Measurements from ENCODE around the gene CENPK. TPM values are rescaled to one million over a fixed set of nuclear protein-coding genes. Genes with fewer than 3 reads are reported as not detected.

Gene CENPK
- total RNA-seq, 1 donor from 2014 or later, result 134 TPM

GRCh38 chr5:65474130-65474711 lies 88.7 kb downstream of the CENPK start:
- Histone ChIP-seq H2AFZ (replicated peaks) (no peak overlapping the region), H3F3A (ENCODE audit: low read depth) (no peaks in the 10 kb centered on the region), H3K9ac (no peak overlapping the region), H3K79me2 (ENCODE audit: low read depth) (no peaks in the 10 kb centered on the region), H3K36me3 (no peaks in the 10 kb centered on the region), H3K4me2 (no peak overlapping the region), H3K4me3 (no peak overlapping the region), H3K27me3 (no peaks in the 10 kb centered on the region), H4K20me1 (ENCODE audit: low read depth) (no peaks in the 10 kb centered on the region), H3K9me3 (ENCODE audit: low read depth) (no peaks in the 10 kb centered on the region), H3K27ac (no peak overlapping the region), H3K4me1 (no peaks in the 10 kb centered on the region)
- Mint-ChIP-seq H3K27ac (no peak overlapping the region), H3K36me3 (no peaks in the 10 kb centered on the region), H3K9me3 (no peaks in the 10 kb centered on the region), H3K4me3 (no peak overlapping the region), H3K27me3 (ENCODE audit: insufficient read depth, low read depth) (no peaks in the 10 kb centered on the region), H3K4me1 (no peaks in the 10 kb centered on the region)
- DNase-seq (ENCODE audit: low spot score), result no peak
- TF ChIP-seq EZH2 (IDR thresholded peaks at IDR 0.05) (no peak), CTCF (IDR thresholded peaks at IDR 0.05) (no peak), EZH2phosphoT487 (IDR thresholded peaks at IDR 0.05) (no peak)

- Mint-ChIP-seq H3K27ac (no peak overlapping the region), H3K4me1 (no peaks in the 10 kb centered on the region), H3K36me3 (no peaks in the 10 kb centered on the region), H3K9me3 (no peaks in the 10 kb centered on the region), H3K4me3 (no peak overlapping the region), H3K27me3 (ENCODE audit: insufficient read depth, low read depth) (no peaks in the 10 kb centered on the region)
- no peaks in the 10 kb centered on the region for H3K4me1 ChIP-seq
- no peak overlapping the region for H3K27ac ChIP-seq
- H3K4me3 ChIP-seq, result no peak overlapping the region
- no peak overlapping the region for H2AFZ ChIP-seq (replicated peaks)
- no peak overlapping the region for H3K9ac ChIP-seq
- no peaks in the 10 kb centered on the region for H3K36me3 ChIP-seq
- no peak for TF ChIP-seq CTCF (IDR thresholded peaks at IDR 0.05)
- H3K9me3 ChIP-seq (ENCODE audit: low read depth), result no peaks in the 10 kb centered on the region
- H3K27me3 ChIP-seq, result no peaks in the 10 kb centered on the region
- no peaks in the 10 kb centered on the region for H3K79me2 ChIP-seq (ENCODE audit: low read depth)
- no peak overlapping the region for H3K4me2 ChIP-seq
- H4K20me1 ChIP-seq (ENCODE audit: low read depth), result no peaks in the 10 kb centered on the region
- DNase-seq (ENCODE audit: low spot score), result no peak
- no peaks in the 10 kb centered on the region for H3F3A ChIP-seq (ENCODE audit: low read depth)
These were observed 94.3 kb downstream of the CENPK start for GRCh38 chr5:65468633-65469032.

Small RNA genes within 50 kb of the gene (small RNA-seq; reads per million reads assigned to genes)
- not detected for gene RNU6-540P

Other genes with a start within 250 kb of the CENPK start
- 7.1 and 14.3 TPM in 2 replicates for gene ADAMTS6, start 81.2 kb downstream of the CENPK start, total RNA-seq (ENCODE audit: low replicate concordance)
- 60.2 and 89.9 TPM in 2 replicates for gene PPWD1, start 128 bp upstream of the CENPK start, total RNA-seq (ENCODE audit: low replicate concordance)
- gene TRIM23, start 61.2 kb upstream of the CENPK start, total RNA-seq (ENCODE audit: low replicate concordance), result 15.5 and 16.6 TPM in 2 replicates
- gene SHLD3, start 61.9 kb upstream of the CENPK start, total RNA-seq (ENCODE audit: low replicate concordance), result 5.7 and 8.4 TPM in 2 replicates
- gene TRAPPC13, start 61.9 kb upstream of the CENPK start, total RNA-seq (ENCODE audit: low replicate concordance), result 32.6 and 53.1 TPM in 2 replicates
- gene SGTB, start 158.9 kb upstream of the CENPK start, total RNA-seq (ENCODE audit: low replicate concordance), result 5.5 and 6.8 TPM in 2 replicates
- 78.6 and 94.3 TPM in 2 replicates for gene NLN, start 159.0 kb upstream of the CENPK start, total RNA-seq (ENCODE audit: low replicate concordance)

Measured in neural progenitor cell (in vitro differentiated cells).